Measurements from ENCODE around the gene B3GNT5. TPM values are rescaled to one million over a fixed set of nuclear protein-coding genes. Genes with fewer than 3 reads are reported as not detected.

B3GNT5 gene
- total RNA-seq, 2 donors from 2014 or later = 5.4 to 5.6 TPM

- DNase-seq (peak in 1 of 4 donors; percentile 17), ATAC-seq (no peak)
- Histone ChIP-seq H3K9me3 (no peaks in the 10 kb centered on the region), H3K4me3 (no peak overlapping the region), H3K27me3 (no peaks in the 10 kb centered on the region), H3K27ac (peak overlapping the region in 2 of 4 donors; percentile 6 to 44), H3K36me3 (replicated peaks in 1 of 2; ENCODE audit: insufficient read depth in 1 of 2, low read depth in 2 of 2) (no peaks in the 10 kb centered on the region), H3K4me1 (peaks cover 7% of the 10 kb centered on the region)
- no peak for TF ChIP-seq POLR2A (IDR thresholded peaks at IDR 0.05)
- TF ChIP-seq CTCF (IDR thresholded peaks at IDR 0.05) = no peak
- intact Hi-C loops (cut with DNase I) = no loop called here
- 59 to 84% methylated on average over 5 of the region's 5 CpGs for WGBS, 2 donors
These were observed 42.7 kb upstream of the B3GNT5 start for GRCh38 chr3:183210341-183210740.

- Histone ChIP-seq H3K4me1 (peaks cover 7% of the 10 kb centered on the region), H3K9me3 (no peaks in the 10 kb centered on the region), H3K27me3 (no peaks in the 10 kb centered on the region), H3K4me3 (no peak overlapping the region), H3K36me3 (replicated peaks in 1 of 2; ENCODE audit: insufficient read depth in 1 of 2, low read depth in 2 of 2) (no peaks in the 10 kb centered on the region), H3K27ac (peak overlapping the region in 2 of 4 donors; percentile 6 to 44)
- ATAC-seq (peak; percentile 25), DNase-seq (peak in 1 of 4 donors; percentile 49)
- TF ChIP-seq CTCF (IDR thresholded peaks at IDR 0.05) (no peak), POLR2A (IDR thresholded peaks at IDR 0.05) (no peak)
- intact Hi-C loops (cut with DNase I) = no loop called here
- WGBS, 2 donors = 56 to 68% methylated on average over 9 of the region's 9 CpGs
These were observed 42.2 kb upstream of the B3GNT5 start for GRCh38 chr3:183210862-183211341.

GRCh38 chr3:183211352-183211751 is 41.7 kb upstream of the B3GNT5 start:
- Histone ChIP-seq H3K4me3 (no peak overlapping the region), H3K27ac (peak overlapping the region in 2 of 4 donors; percentile 6 to 44)
- intact Hi-C loops (cut with DNase I) = no loop called here

GRCh38 chr3:183212096-183212495 is 41.0 kb upstream of the B3GNT5 start:
- no peaks in the 10 kb centered on the region for H3K27me3 ChIP-seq
- TF ChIP-seq POLR2A (IDR thresholded peaks at IDR 0.05) (no peak), CTCF (IDR thresholded peaks at IDR 0.05) (no peak)
- ATAC-seq (no peak), DNase-seq (no peak)
- peaks cover 7% of the 10 kb centered on the region for H3K4me1 ChIP-seq
- no peaks in the 10 kb centered on the region for H3K9me3 ChIP-seq
- H3K4me3 ChIP-seq = no peak overlapping the region
- H3K27ac ChIP-seq = peak overlapping the region in 1 of 4 donors; percentile 3
- H3K36me3 ChIP-seq (replicated peaks in 1 of 2; ENCODE audit: insufficient read depth in 1 of 2, low read depth in 2 of 2) = no peaks in the 10 kb centered on the region
- intact Hi-C loops (cut with DNase I) = no loop called here
- 67 to 80% methylated on average over 12 of the region's 12 CpGs for WGBS, 2 donors

More at GRCh38 chr3:183211352-183211751, 41.7 kb upstream of the B3GNT5 start:
- peaks cover 7% of the 10 kb centered on the region for H3K4me1 ChIP-seq
- WGBS, 2 donors = 43 to 44% methylated on average over 12 to 13 of the region's 13 CpGs
- no peak for TF ChIP-seq CTCF (IDR thresholded peaks at IDR 0.05)
- TF ChIP-seq POLR2A (IDR thresholded peaks at IDR 0.05) = no peak
- DNase-seq (peak; percentile 28 to 72 (median 50)), ATAC-seq (peak; percentile 89)
- H3K27me3 ChIP-seq = no peaks in the 10 kb centered on the region
- H3K9me3 ChIP-seq = no peaks in the 10 kb centered on the region
- no peaks in the 10 kb centered on the region for H3K36me3 ChIP-seq (replicated peaks in 1 of 2; ENCODE audit: insufficient read depth in 1 of 2, low read depth in 2 of 2)

GRCh38 chr3:183212565-183212964 is 40.5 kb upstream of the B3GNT5 start:
- Histone ChIP-seq H3K36me3 (replicated peaks in 1 of 2; ENCODE audit: insufficient read depth in 1 of 2, low read depth in 2 of 2) (no peaks in the 10 kb centered on the region), H3K27ac (peak overlapping the region in 1 of 4 donors; percentile 3), H3K27me3 (no peaks in the 10 kb centered on the region), H3K4me1 (peaks cover 7% of the 10 kb centered on the region), H3K9me3 (no peaks in the 10 kb centered on the region), H3K4me3 (no peak overlapping the region)
- intact Hi-C loops (cut with DNase I) = no loop called here
- ATAC-seq = no peak
- TF ChIP-seq POLR2A (IDR thresholded peaks at IDR 0.05) (no peak), CTCF (IDR thresholded peaks at IDR 0.05) (no peak)
- DNase-seq = peak in 1 of 4 donors; percentile 41
- WGBS, 2 donors = 67 to 76% methylated on average over 7 of the region's 7 CpGs

All from body of pancreas (tissue), 4 donors.